ENCODE results near the gene RAD51B.

RAD51B gene

DNA sequence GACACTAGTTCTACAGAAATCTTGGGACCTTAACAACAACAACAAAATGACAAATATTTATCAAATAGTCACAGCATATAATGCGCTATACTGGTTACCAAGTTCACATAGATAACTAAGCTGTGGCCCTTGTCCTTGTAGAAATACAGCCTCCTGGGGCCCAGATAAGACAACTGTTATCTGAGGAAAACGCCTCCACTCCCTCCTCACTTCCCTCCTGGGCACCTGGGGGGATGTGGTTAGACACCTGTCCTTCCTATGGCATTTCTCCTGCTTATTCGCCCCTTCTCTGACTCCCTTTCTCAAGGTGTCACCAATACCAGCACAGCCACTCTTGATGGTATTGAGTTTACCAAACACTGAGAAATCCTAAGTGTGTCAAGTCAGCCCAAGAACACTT, 419.4 kb downstream of the RAD51B start (continued):
- no peak for TF ChIP-seq TSHZ1 (tag by site-specific recombination; IDR thresholded peaks at IDR 0.05; ENCODE audit: borderline replicate concordance)
- no peak; the same call in none of the 2 replicates for TF ChIP-seq ZBTB20 (tag by site-specific recombination; IDR thresholded peaks at IDR 0.05)
- no peak for TF ChIP-seq MYNN (tag by site-specific recombination; IDR thresholded peaks at IDR 0.05; ENCODE audit: borderline replicate concordance)
- TF ChIP-seq ZNF660 (tag by site-specific recombination; IDR thresholded peaks at IDR 0.05): no peak
- TF ChIP-seq ZNF658 (tag by site-specific recombination; IDR thresholded peaks at IDR 0.05): no peak
- TF ChIP-seq, protein P1, sequence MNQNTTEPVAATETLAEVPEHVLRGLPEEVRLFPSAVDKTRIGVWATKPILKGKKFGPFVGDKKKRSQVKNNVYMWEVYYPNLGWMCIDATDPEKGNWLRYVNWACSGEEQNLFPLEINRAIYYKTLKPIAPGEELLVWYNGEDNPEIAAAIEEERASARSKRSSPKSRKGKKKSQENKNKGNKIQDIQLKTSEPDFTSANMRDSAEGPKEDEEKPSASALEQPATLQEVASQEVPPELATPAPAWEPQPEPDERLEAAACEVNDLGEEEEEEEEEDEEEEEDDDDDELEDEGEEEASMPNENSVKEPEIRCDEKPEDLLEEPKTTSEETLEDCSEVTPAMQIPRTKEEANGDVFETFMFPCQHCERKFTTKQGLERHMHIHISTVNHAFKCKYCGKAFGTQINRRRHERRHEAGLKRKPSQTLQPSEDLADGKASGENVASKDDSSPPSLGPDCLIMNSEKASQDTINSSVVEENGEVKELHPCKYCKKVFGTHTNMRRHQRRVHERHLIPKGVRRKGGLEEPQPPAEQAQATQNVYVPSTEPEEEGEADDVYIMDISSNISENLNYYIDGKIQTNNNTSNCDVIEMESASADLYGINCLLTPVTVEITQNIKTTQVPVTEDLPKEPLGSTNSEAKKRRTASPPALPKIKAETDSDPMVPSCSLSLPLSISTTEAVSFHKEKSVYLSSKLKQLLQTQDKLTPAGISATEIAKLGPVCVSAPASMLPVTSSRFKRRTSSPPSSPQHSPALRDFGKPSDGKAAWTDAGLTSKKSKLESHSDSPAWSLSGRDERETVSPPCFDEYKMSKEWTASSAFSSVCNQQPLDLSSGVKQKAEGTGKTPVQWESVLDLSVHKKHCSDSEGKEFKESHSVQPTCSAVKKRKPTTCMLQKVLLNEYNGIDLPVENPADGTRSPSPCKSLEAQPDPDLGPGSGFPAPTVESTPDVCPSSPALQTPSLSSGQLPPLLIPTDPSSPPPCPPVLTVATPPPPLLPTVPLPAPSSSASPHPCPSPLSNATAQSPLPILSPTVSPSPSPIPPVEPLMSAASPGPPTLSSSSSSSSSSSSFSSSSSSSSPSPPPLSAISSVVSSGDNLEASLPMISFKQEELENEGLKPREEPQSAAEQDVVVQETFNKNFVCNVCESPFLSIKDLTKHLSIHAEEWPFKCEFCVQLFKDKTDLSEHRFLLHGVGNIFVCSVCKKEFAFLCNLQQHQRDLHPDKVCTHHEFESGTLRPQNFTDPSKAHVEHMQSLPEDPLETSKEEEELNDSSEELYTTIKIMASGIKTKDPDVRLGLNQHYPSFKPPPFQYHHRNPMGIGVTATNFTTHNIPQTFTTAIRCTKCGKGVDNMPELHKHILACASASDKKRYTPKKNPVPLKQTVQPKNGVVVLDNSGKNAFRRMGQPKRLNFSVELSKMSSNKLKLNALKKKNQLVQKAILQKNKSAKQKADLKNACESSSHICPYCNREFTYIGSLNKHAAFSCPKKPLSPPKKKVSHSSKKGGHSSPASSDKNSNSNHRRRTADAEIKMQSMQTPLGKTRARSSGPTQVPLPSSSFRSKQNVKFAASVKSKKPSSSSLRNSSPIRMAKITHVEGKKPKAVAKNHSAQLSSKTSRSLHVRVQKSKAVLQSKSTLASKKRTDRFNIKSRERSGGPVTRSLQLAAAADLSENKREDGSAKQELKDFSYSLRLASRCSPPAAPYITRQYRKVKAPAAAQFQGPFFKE (tag by site-specific recombination; IDR thresholded peaks at IDR 0.05; ENCODE audit: borderline replicate concordance): no peak
- TF ChIP-seq ZNF48 (tag by site-specific recombination; IDR thresholded peaks at IDR 0.05): no peak
- TF ChIP-seq ZNF19 (tag by site-specific recombination; IDR thresholded peaks at IDR 0.05; ENCODE audit: low read depth): no peak

DNA sequence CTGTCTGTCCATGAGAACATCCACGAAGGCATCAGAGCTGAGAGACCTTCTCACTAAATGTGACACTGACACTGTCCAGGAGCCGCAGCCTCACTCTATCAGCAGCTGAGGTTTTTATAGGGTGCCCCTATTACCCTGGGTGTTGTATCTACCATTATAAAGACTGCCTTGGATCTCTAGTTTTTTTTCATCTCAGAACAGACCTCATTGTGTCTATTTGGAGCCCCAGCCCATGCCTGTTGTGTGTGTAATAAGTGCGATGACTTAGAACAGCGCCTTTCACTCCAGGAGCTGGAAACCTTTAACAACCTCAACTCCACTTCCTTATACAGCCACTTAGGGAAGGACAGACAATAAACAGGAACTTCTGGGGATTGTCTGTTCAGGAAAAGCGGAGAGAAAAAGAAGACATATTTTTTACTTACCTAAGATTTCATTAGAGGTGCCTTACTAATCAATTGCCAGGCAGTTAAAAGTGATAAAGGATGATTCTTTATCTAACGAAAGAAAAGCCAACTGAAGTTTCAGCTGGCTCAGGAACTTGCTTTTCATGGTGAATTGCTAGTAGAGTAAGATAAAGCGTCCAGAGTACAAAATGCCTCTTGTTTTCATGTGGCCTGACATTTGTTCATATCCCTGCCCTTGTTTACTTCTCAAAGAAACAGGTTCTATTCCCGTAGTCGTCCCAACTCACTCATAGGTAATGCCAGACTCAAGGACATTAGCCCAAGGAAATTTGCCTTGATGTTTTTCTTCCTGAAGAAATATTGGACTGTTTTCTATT, 420.6 kb downstream of the RAD51B start:
- POLR2A ChIA-PET: no interaction called here

More for the DNA sequence above, 420.6 kb downstream of the RAD51B start:
- TF ChIP-seq ZNF37A (tag by site-specific recombination; IDR thresholded peaks at IDR 0.05) (no peak), MZF1 (tag by site-specific recombination; IDR thresholded peaks at IDR 0.05; ENCODE audit: borderline replicate concordance) (no peak), YY2 (tag by site-specific recombination; IDR thresholded peaks at IDR 0.05) (no peak), KLF16 (tag by site-specific recombination; IDR thresholded peaks at IDR 0.05) (no peak), ZNF776 (tag by site-specific recombination; IDR thresholded peaks at IDR 0.05; ENCODE audit: borderline replicate concordance) (no peak), KLF7 (tag by site-specific recombination; IDR thresholded peaks at IDR 0.05; ENCODE audit: borderline replicate concordance) (no peak), ZNF529 (tag by site-specific recombination; IDR thresholded peaks at IDR 0.05; ENCODE audit: insufficient replicate concordance) (no peak), ZFP37 (tag by site-specific recombination; IDR thresholded peaks at IDR 0.05) (no peak), ZNF391 (tag by site-specific recombination; IDR thresholded peaks at IDR 0.05; ENCODE audit: borderline replicate concordance, low read depth) (no peak)
- TF ChIP-seq, protein P2, sequence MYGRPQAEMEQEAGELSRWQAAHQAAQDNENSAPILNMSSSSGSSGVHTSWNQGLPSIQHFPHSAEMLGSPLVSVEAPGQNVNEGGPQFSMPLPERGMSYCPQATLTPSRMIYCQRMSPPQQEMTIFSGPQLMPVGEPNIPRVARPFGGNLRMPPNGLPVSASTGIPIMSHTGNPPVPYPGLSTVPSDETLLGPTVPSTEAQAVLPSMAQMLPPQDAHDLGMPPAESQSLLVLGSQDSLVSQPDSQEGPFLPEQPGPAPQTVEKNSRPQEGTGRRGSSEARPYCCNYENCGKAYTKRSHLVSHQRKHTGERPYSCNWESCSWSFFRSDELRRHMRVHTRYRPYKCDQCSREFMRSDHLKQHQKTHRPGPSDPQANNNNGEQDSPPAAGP (tag by site-specific recombination; IDR thresholded peaks at IDR 0.05): no peak
- H3K27ac ChIP-seq (ENCODE audit: extremely low read depth, low read depth, low read length): no peak overlapping the region
- CTCF ChIA-PET: interaction anchor here (0.6 to 1.2 kb wide), 3 partner anchors 9 to 576 kb away, joined by 3 to 4 read pairs (median 3); no protein-coding TSS in a partner anchor
- peaks cover 12% of the 10 kb centered on the region; the same call in 1 of the 2 replicates for H3K4me1 ChIP-seq (ENCODE audit: control insufficient read depth, insufficient read depth, low read length)
- no peaks in the 10 kb centered on the region for H3K36me3 ChIP-seq (ENCODE audit: control insufficient read depth in 2 of 2, insufficient read depth in 1 of 2, low read length in 2 of 2)
- no peak overlapping the region for H3K4me3 ChIP-seq (ENCODE audit: low read depth, low read length)
- H3K9me3 ChIP-seq (ENCODE audit: control insufficient read depth, insufficient read depth, low read depth, low read length): no peaks in the 10 kb centered on the region

All from HEK293 (cell line).